Sigmoid colon (tissue), 7 donors: ENCODE measurements around the gene ZFX. TPM values are rescaled to one million over a fixed set of nuclear protein-coding genes. Genes with fewer than 3 reads are reported as not detected.
A peak's percentile ranks its signal among the peaks of the same experiment; 100 is the strongest.
"Not testable (repeated sequence)": the region's sequence is repeated elsewhere in the genome, so short reads cannot be mapped to it uniquely, and the experiment has no call there.

ENCODE experiments used
- DNase-seq: peaks from one replicate; pipeline ENCODE4 v3.0.0-alpha.2; 2019
- H3K27ac ChIP-seq, 4 donors: fragments of 200-600 bp; sonication (generic); one replicate each; pipeline ENCODE4 v1.5.1; 2016 to 2019; ENCODE audit warnings: mild to moderate bottlenecking in 1 of 4
- H3K27me3 ChIP-seq, 3 donors: fragments of 200-600 bp; sonication (generic); one replicate each; pipeline ENCODE4 v1.5.1; 2019; ENCODE audit warnings: mild to moderate bottlenecking in 1 of 3
- H3K36me3 ChIP-seq, 4 donors: fragments of 200-600 bp; sonication (generic); one replicate each; pipeline ENCODE4 v1.5.1; 2016 to 2019
- H3K4me1 ChIP-seq, 4 donors: fragments of 200-600 bp; sonication (generic); one replicate each; pipeline ENCODE4 v1.5.1; 2017 to 2019
- H3K4me3 ChIP-seq, 4 donors: fragments of 200-600 bp; sonication (generic); one replicate each; pipeline ENCODE4 v1.5.1; 2017 to 2019; ENCODE audit warnings: mild to moderate bottlenecking in 2 of 4, moderate library complexity in 1 of 4
- H3K9me3 ChIP-seq, 4 donors: fragments of 200-600 bp in 3 of 4; sonication (generic) in 3 of 4; one replicate each; pipeline versions ENCODE4 v1.5.1 to v1.6.1; 2013 to 2019
- EP300 ChIP-seq, 4 donors: sonication (generic); formaldehyde crosslinking; IDR thresholded peaks; one replicate each; pipeline ENCODE4 v1.6.1; 2017; ENCODE audit warnings: antibody characterized with exemption in 4 of 4
- POLR2A ChIP-seq, 2 donors: fragments of 450-650 bp; IDR thresholded peaks; one replicate each; pipeline ENCODE4 v1.6.1; 2016; ENCODE audit warnings: antibody characterized with exemption in 2 of 2, mild to moderate bottlenecking in 2 of 2, moderate library complexity in 2 of 2
- POLR2AphosphoS5 ChIP-seq, 4 donors: sonication (generic); formaldehyde crosslinking; IDR thresholded peaks; one replicate each; pipeline ENCODE4 v1.6.1; 2017; ENCODE audit warnings: antibody characterized with exemption in 4 of 4
- WGBS, 2 donors: extraction: QIAGEN DNeasy Blood & Tissue Kit; methylation state at CpG; one replicate each; pipeline ENCODE4 v1.1.7; 2013; 5-methylcytosine and 5-hydroxymethylcytosine counted together
- intact Hi-C: fragments of 100-400 bp; cut with DNase I; formaldehyde crosslinking; loops from one replicate; pipeline ENCODE4 v1.15.1; 2023
- polyA plus RNA-seq, 3 donors: library from polyadenylated mRNA; stranded (reverse); fragments of 200-250 nt; gene quantifications; one replicate each; pipeline ENCODE4 v1.2.3, GENCODE V29; 2013
- total RNA-seq, 4 donors: library from RNA; depleted of rRNA; stranded (reverse); fragments of >200 nt; gene quantifications; one replicate each; pipeline ENCODE4 v1.1.0, GENCODE V29; 2016
- TF ChIP-seq, protein P1 (sequence below), 4 experiments: fragments of 450-650 bp in 3 of 4; fragments of 200-600 bp in 1 of 4; IDR thresholded peaks; one replicate each; pipeline ENCODE4 v1.5.1; 2016 to 2019; ENCODE audit warnings: antibody characterized with exemption in 4 of 4, mild to moderate bottlenecking in 3 of 4, moderate library complexity in 2 of 4
- donor health status: healthy with polysubstance abuse.
- donor health status: Bipolar disorder and iron deficiency.
- donor health status: healthy.

Gene ZFX
- total and polyA plus RNA-seq, 7 donors = 4.4 to 81.6 (median 56.7) TPM

DNA sequence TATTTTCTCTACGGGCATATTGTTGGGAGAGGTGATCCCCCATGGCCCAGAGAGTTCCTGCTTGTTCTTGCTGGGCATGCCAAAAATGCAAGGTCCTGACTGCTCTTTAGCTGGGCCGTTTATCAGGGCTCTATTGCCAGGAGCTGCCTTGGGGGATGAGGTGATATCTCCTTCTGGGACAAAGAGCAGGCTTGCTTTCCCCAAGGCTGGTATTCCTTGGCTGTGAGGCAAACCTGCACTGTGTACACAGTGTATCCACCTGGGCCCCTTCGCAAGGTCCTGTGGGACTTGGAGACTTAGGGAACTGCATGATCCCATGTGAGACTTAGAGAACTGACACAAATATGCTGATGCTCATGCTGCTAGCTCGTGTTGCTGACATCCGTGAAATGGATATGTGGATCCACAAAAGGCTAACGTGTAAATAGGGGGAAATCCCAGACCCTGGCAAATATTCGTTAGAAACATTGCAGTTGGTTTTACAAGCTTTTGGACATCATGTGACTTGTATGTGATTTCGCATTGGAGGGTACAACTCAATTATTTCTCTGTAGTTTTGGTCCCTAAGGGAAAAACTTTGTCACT, 24.4 kb upstream of the ZFX start:
- no peak for DNase-seq
- Histone ChIP-seq H3K4me3 (no peak overlapping the region), H3K27me3 (no peaks in the 10 kb centered on the region), H3K4me1 (peaks cover 0 to 12% (median 0%) of the 10 kb centered on the region in 4 donors), H3K36me3 (no peaks in the 10 kb centered on the region), H3K27ac (peak overlapping the region in 2 of 4 donors; percentile 6 to 20), H3K9me3 (no peaks in the 10 kb centered on the region)
- intact Hi-C loops = no loop called here
- no peak for TF ChIP-seq POLR2A (IDR thresholded peaks at IDR 0.05)
- TF ChIP-seq, protein P1, sequence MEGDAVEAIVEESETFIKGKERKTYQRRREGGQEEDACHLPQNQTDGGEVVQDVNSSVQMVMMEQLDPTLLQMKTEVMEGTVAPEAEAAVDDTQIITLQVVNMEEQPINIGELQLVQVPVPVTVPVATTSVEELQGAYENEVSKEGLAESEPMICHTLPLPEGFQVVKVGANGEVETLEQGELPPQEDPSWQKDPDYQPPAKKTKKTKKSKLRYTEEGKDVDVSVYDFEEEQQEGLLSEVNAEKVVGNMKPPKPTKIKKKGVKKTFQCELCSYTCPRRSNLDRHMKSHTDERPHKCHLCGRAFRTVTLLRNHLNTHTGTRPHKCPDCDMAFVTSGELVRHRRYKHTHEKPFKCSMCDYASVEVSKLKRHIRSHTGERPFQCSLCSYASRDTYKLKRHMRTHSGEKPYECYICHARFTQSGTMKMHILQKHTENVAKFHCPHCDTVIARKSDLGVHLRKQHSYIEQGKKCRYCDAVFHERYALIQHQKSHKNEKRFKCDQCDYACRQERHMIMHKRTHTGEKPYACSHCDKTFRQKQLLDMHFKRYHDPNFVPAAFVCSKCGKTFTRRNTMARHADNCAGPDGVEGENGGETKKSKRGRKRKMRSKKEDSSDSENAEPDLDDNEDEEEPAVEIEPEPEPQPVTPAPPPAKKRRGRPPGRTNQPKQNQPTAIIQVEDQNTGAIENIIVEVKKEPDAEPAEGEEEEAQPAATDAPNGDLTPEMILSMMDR (IDR thresholded peaks at IDR 0.05) = no peak
- TF ChIP-seq EP300 (IDR thresholded peaks at IDR 0.05) = no peak
- TF ChIP-seq POLR2AphosphoS5 (IDR thresholded peaks at IDR 0.05) = no peak
- WGBS, 2 donors = 45 to 68% methylated on average over 8 of the region's 8 CpGs

DNA sequence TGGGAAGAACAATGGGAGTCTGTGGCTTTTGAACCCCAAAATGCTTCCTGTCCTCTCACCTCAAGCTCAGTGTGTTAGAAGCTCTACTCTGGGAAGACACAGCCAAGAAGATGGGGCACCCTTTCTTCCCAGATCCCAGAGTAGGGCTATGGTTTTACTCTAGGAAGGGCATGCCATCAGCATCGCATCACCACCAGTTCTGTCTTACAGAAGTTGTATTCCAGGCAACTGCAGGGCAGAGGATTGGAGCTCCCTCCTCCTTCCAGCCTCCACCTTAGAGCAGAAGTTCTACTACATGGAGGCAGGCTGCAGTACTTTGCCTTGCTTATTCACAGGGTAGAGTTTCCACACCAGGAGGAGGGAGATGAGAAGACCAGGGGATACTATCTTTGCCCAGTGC, 18.1 kb upstream of the ZFX start:
- H3K4me3 ChIP-seq = no peak overlapping the region
- DNase-seq = no peak
- no peaks in the 10 kb centered on the region for H3K4me1 ChIP-seq
- H3K27ac ChIP-seq = no peak overlapping the region
- no peaks in the 10 kb centered on the region for H3K27me3 ChIP-seq
- intact Hi-C loops = no loop called here
- no peaks in the 10 kb centered on the region for H3K9me3 ChIP-seq
- WGBS, 2 donors = 88 to 100% methylated on average over 1 of the region's 1 CpG
- TF ChIP-seq EP300 (IDR thresholded peaks at IDR 0.05) (no peak), POLR2AphosphoS5 (IDR thresholded peaks at IDR 0.05) (no peak), POLR2A (IDR thresholded peaks at IDR 0.05) (no peak)
- TF ChIP-seq, protein P1 (IDR thresholded peaks at IDR 0.05) = no peak
- H3K36me3 ChIP-seq = no peaks in the 10 kb centered on the region

DNA sequence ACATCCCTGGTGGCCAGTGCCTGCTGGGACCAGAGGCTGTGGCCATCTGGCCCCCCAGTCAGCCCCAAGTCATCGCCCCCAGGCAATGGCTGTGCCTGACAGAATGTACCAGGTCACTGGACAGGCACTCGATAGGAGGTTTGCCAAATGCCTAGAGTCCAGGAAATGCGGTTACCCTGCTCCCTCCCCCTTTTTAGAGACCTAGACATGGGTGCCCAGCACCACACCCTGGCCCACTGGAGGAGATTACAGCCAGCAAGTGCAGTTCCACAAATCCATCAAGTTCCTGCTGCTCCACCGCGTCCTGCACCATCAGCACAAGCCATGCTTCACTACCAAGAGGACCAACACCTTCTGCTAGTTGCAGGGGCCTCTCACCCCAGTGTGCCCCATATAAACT, 16.2 kb upstream of the ZFX start:
- TF ChIP-seq POLR2AphosphoS5 (IDR thresholded peaks at IDR 0.05) (no peak), EP300 (IDR thresholded peaks at IDR 0.05) (no peak), POLR2A (IDR thresholded peaks at IDR 0.05) (no peak)
- TF ChIP-seq, protein P1 (IDR thresholded peaks at IDR 0.05) = no peak
- 85 to 93% methylated on average over 5 of the region's 5 CpGs for WGBS, 2 donors
- Histone ChIP-seq H3K4me3 (no peak overlapping the region), H3K9me3 (no peaks in the 10 kb centered on the region), H3K27me3 (no peaks in the 10 kb centered on the region), H3K4me1 (no peaks in the 10 kb centered on the region), H3K36me3 (no peaks in the 10 kb centered on the region), H3K27ac (no peak overlapping the region)
- DNase-seq = no peak
- intact Hi-C loops = no loop called here

DNA sequence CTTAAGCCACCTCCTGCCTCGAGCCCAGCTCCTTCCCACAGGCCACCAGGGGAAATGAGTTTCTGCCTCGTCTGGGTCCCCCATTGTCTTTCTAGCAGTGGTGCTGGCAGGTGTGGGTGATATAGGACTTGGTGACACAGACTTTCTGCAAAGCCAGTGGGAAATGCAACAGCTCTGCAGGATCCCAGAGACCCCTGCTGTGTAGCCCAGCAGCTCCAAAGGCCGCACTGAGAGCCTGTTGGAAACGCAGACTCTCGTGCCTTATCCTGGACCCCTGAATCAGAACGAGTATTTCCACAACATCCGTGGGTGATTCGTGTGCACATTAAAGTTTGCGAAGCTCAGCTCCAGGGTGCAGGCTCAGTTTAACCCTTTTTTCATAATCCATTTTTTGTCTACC, 13.8 kb upstream of the ZFX start:
- DNase-seq, H3K27ac ChIP-seq, H3K36me3 ChIP-seq, H3K27me3 ChIP-seq, H3K4me3 ChIP-seq, H3K4me1 ChIP-seq, intact Hi-C loops, H3K9me3 ChIP-seq: not testable (repeated sequence)
- WGBS, 2 donors = 70 to 88% methylated on average over 4 to 7 of the region's 9 CpGs

DNA sequence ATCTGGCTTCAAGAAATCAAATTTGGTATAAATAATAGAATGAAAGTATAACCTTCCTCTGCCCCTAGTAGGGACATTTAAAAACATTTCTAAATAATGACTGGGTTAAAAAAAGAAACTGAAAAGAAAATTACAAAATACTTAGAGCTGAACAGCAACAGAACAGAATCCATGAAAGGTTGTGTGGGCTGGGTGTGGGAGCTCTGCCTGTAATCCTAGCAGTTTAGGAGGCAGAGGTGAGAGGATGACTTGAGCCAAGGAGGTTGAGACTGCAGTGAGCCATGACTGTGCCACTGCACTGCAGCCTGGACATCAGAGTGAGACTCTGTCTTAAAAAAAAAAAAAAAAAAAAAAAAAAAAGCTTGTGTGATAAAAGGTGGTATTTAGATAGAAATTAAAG, 12.3 kb upstream of the ZFX start:
- DNase-seq = no peak
- intact Hi-C loops = no loop called here
- H3K4me1 ChIP-seq = no peaks in the 10 kb centered on the region

DNA sequence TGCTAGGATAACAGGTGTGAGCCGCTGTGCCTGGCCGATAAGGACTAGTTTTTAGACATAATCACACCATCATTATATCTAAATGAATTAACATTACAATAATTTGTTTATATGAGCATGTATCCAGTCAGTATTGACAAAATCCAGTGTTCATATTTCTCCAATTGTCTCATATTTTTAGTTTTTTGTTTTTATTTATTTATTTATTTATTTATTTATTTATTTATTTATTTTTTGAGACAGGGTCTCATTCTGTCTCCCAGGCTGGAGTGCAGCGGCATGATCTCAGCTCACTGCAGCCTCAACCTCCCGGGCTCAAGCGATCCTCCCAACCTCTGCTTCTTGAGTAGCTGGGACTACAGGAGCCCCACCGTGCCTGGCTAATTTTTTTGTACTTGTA, 5.5 kb upstream of the ZFX start:
- H3K4me3 ChIP-seq, H3K27me3 ChIP-seq, DNase-seq, H3K9me3 ChIP-seq, intact Hi-C loops, H3K36me3 ChIP-seq, H3K27ac ChIP-seq: not testable (repeated sequence)
- WGBS, 2 donors = 95 to 97% methylated on average over 6 of the region's 6 CpGs
- peaks cover 0 to 36% (median 25%) of the 10 kb centered on the region in 4 donors for H3K4me1 ChIP-seq

More for the DNA sequence above, 12.3 kb upstream of the ZFX start:
- H3K27me3 ChIP-seq = no peaks in the 10 kb centered on the region
- H3K36me3 ChIP-seq = no peaks in the 10 kb centered on the region
- no peak for TF ChIP-seq POLR2A (IDR thresholded peaks at IDR 0.05)
- H3K27ac ChIP-seq = no peak overlapping the region
- H3K4me3 ChIP-seq = no peak overlapping the region
- H3K9me3 ChIP-seq = no peaks in the 10 kb centered on the region
